ENCODE results near the gene PTK7. TPM values are rescaled to one million over a fixed set of nuclear protein-coding genes. Genes with fewer than 3 reads are reported as not detected.

Gene PTK7
- total RNA-seq, 1 experiment from 2014 or later, result 3.3 TPM

DNA sequence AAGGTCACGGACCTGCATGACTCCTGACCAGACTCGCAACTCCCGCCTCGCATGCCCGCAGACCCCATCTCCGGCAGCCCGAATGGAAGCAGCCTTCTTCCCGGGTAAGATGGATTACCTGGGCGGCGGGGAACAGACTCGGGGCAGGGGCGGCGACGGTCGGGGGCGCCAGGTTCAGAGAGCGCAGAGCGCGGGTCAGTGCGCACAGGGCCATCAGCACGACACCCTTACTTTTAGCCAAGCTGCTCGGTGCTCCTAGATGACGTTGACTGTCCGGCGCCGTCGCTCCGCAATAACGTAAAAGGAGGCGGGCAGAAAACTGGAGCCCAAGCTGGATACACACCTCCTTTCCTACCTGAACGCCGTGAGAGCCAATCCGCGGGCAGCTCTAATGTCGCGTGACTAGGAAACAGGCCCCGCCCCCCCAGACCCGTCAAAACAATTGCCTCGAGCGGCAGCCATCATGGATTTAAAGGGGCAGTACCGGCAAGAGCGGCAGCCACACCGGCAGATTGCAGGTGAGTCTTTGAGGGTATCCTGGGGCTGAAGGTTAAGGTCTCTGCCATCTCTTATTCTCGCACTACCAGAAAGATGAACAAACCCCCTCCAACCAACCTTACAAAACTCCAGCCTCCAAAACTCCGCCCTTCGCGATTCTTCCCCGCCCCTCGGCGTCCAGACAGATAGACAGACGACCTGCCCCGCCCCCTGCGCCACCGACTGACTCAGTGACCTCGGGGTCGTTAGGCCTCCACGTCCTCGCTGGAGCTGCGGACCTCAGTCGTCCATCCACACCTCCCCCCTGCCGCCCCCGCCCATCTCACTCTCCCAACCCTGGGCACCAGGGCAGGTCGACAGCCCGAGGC lies 16.7 kb upstream of the PTK7 start, which contains the start of the genes KLC4 and MRPL2:
Gene KLC4 (plus strand): TSS at position 464 of the 866 bp plus-strand sequence. CDS start 1,705 bp downstream, outside the sequence.
Gene MRPL2 (minus strand): TSS at position 267 of the 866 bp plus-strand sequence. CDS start 53 bp downstream, at position 214.
- no peaks in the 10 kb centered on the region for H3K27me3 ChIP-seq (ENCODE audit: low read length)
- H3K36me3 ChIP-seq (ENCODE audit: insufficient read depth, low read length), result 0 out of 2 replicates have a peak, but pooled peaks cover 5% of the 10 kb centered on the region
- H3K79me2 ChIP-seq (ENCODE audit: low read length), result peaks cover 27% of the 10 kb centered on the region
- H3K9me3 ChIP-seq (ENCODE audit: low read length), result no peaks in the 10 kb centered on the region
- peak within 1 kb of the TSS; percentile 97 for H3K4me3 ChIP-seq (ENCODE audit: low read length)
- H3K9me2 ChIP-seq (replicated peaks; ENCODE audit: insufficient read depth, low read length), result no peaks in the 10 kb centered on the region
- no peaks in the 10 kb centered on the region for H4K20me1 ChIP-seq (ENCODE audit: insufficient read depth, low read depth, low read length)
- peaks cover 22% of the 10 kb centered on the region for H3K4me1 ChIP-seq (ENCODE audit: low read length)
- peak within 1 kb of the TSS; percentile 98 for H3K4me2 ChIP-seq (ENCODE audit: low read depth, low read length, poor library complexity, severe bottlenecking)
- peak within 1 kb of the TSS; percentile 95 for H3K9ac ChIP-seq (ENCODE audit: low read length)
- peak within 1 kb of the TSS; percentile 92 for H2AFZ ChIP-seq (ENCODE audit: low read length)
- no peak within 1 kb of the TSS for H3K27ac ChIP-seq (ENCODE audit: low read length)
- DNase-seq, result peak; percentile 99

GRCh38 chr6:43060034-43060754 lies 15.9 kb upstream of the PTK7 start:
- H3K9me3 ChIP-seq (ENCODE audit: low read length), result no peaks in the 10 kb centered on the region
- peak overlapping the region; percentile 87 for H3K9ac ChIP-seq (ENCODE audit: low read length)
- peak overlapping the region; percentile 97 for H3K4me3 ChIP-seq (ENCODE audit: low read length)
- H3K36me3 ChIP-seq (ENCODE audit: insufficient read depth, low read length), result 0 out of 2 replicates have a peak, but pooled peaks cover 5% of the 10 kb centered on the region
- H3K27ac ChIP-seq (ENCODE audit: low read length), result no peak overlapping the region
- H3K79me2 ChIP-seq (ENCODE audit: low read length), result peaks cover 27% of the 10 kb centered on the region
- H3K27me3 ChIP-seq (ENCODE audit: low read length), result no peaks in the 10 kb centered on the region
- H3K9me2 ChIP-seq (replicated peaks; ENCODE audit: insufficient read depth, low read length), result no peaks in the 10 kb centered on the region
- H3K4me1 ChIP-seq (ENCODE audit: low read length), result peaks cover 22% of the 10 kb centered on the region
- peak overlapping the region; percentile 92 for H2AFZ ChIP-seq (ENCODE audit: low read length)
- DNase-seq, result no peak
- peak overlapping the region; percentile 98 for H3K4me2 ChIP-seq (ENCODE audit: low read depth, low read length, poor library complexity, severe bottlenecking)
- no peaks in the 10 kb centered on the region for H4K20me1 ChIP-seq (ENCODE audit: insufficient read depth, low read depth, low read length)

DNA sequence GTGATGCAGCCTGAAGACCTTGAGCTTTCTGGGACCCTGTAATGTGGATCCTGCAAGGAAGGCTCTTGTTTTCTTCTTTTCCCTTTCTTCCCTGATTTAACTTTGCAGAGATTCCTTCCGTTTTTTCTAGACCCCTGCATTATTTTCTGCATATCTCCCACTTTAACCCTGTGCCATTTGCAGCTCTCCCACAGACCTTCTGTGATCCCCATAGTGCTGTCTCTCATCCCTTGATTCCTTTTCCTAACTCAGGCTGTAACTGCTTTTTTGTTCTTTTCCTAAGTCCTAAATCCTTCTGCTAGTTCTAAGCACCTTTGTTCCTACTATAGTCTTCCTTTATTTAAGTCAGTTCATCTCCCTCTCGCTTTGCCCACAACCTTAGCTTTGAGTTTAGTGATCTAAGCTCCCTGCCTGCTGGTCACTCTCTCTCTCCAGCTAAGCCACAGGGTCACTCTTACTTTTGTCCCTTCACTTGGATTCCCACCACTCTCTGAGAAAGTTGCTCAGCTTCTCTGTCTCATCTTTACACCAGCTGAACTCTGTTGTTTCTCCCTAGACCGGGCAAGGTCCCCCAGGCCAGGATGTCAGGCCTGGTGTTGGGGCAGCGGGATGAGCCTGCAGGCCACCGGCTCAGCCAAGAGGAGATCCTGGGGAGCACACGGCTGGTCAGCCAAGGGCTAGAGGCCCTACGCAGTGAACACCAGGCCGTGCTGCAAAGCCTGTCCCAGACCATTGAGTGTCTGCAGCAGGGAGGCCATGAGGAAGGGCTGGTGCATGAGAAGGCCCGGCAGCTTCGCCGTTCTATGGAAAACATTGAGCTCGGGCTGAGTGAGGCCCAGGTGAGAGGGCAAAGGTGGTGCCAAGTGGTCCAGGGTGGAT lies 15.1 kb upstream of the PTK7 start:
- H3K79me2 ChIP-seq (ENCODE audit: low read length), result peaks cover 27% of the 10 kb centered on the region
- no peak for DNase-seq
- no peaks in the 10 kb centered on the region for H3K9me3 ChIP-seq (ENCODE audit: low read length)
- H3K36me3 ChIP-seq (ENCODE audit: insufficient read depth, low read length), result 0 out of 2 replicates have a peak, but pooled peaks cover 2% of the 10 kb centered on the region
- H3K27me3 ChIP-seq (ENCODE audit: low read length), result no peaks in the 10 kb centered on the region
- H3K27ac ChIP-seq (ENCODE audit: low read length), result no peak overlapping the region
- no peak overlapping the region for H2AFZ ChIP-seq (ENCODE audit: low read length)
- H3K9me2 ChIP-seq (replicated peaks; ENCODE audit: insufficient read depth, low read length), result no peaks in the 10 kb centered on the region
- no peaks in the 10 kb centered on the region for H4K20me1 ChIP-seq (ENCODE audit: insufficient read depth, low read depth, low read length)
- H3K9ac ChIP-seq (ENCODE audit: low read length), result peak overlapping the region; percentile 87
- H3K4me3 ChIP-seq (ENCODE audit: low read length), result peak overlapping the region; percentile 97; the same call in 1 of the 2 replicates
- H3K4me2 ChIP-seq (ENCODE audit: low read depth, low read length, poor library complexity, severe bottlenecking), result peak overlapping the region; percentile 98
- peaks cover 22% of the 10 kb centered on the region for H3K4me1 ChIP-seq (ENCODE audit: low read length)

GRCh38 chr6:43061861-43062260 lies 14.3 kb upstream of the PTK7 start:
- peaks cover 27% of the 10 kb centered on the region for H3K79me2 ChIP-seq (ENCODE audit: low read length)
- DNase-seq, result no peak
- H3K4me2 ChIP-seq (ENCODE audit: low read depth, low read length, poor library complexity, severe bottlenecking), result no peak overlapping the region
- H3K9ac ChIP-seq (ENCODE audit: low read length), result no peak overlapping the region
- H3K36me3 ChIP-seq (ENCODE audit: insufficient read depth, low read length), result no peaks in the 10 kb centered on the region
- no peaks in the 10 kb centered on the region for H4K20me1 ChIP-seq (ENCODE audit: insufficient read depth, low read depth, low read length)
- H2AFZ ChIP-seq (ENCODE audit: low read length), result no peak overlapping the region
- no peak overlapping the region for H3K27ac ChIP-seq (ENCODE audit: low read length)
- H3K27me3 ChIP-seq (ENCODE audit: low read length), result no peaks in the 10 kb centered on the region
- peaks cover 22% of the 10 kb centered on the region for H3K4me1 ChIP-seq (ENCODE audit: low read length)
- H3K9me3 ChIP-seq (ENCODE audit: low read length), result no peaks in the 10 kb centered on the region
- no peaks in the 10 kb centered on the region for H3K9me2 ChIP-seq (replicated peaks; ENCODE audit: insufficient read depth, low read length)
- H3K4me3 ChIP-seq (ENCODE audit: low read length), result no peak overlapping the region

DNA sequence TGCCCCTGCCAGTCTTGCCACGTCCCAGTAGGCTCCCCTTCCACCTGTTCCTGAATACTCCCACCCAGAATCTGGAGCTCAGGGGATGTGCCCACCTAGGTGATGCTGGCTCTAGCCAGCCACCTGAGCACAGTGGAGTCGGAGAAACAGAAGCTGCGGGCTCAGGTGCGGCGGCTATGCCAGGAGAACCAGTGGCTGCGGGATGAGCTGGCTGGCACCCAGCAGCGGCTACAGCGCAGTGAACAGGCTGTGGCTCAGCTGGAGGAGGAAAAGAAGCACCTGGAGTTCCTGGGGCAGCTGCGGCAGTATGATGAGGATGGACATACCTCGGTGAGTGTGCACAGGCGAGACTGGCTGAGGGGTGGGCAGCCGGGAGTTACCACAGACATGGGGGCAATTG lies 13.3 kb upstream of the PTK7 start:
- Histone ChIP-seq H3K9me2 (replicated peaks; ENCODE audit: insufficient read depth, low read length) (no peaks in the 10 kb centered on the region), H3K9ac (ENCODE audit: low read length) (no peak overlapping the region), H3K27ac (ENCODE audit: low read length) (no peak overlapping the region), H3K4me3 (ENCODE audit: low read length) (no peak overlapping the region), H3K36me3 (ENCODE audit: insufficient read depth, low read length) (no peaks in the 10 kb centered on the region), H3K9me3 (ENCODE audit: low read length) (no peaks in the 10 kb centered on the region), H3K27me3 (ENCODE audit: low read length) (no peaks in the 10 kb centered on the region), H3K4me1 (ENCODE audit: low read length) (peaks cover 20% of the 10 kb centered on the region), H2AFZ (ENCODE audit: low read length) (no peak overlapping the region), H3K79me2 (ENCODE audit: low read length) (peaks cover 22% of the 10 kb centered on the region), H3K4me2 (ENCODE audit: low read depth, low read length, poor library complexity, severe bottlenecking) (no peak overlapping the region), H4K20me1 (ENCODE audit: insufficient read depth, low read depth, low read length) (no peaks in the 10 kb centered on the region)
- no peak for DNase-seq

DNA sequence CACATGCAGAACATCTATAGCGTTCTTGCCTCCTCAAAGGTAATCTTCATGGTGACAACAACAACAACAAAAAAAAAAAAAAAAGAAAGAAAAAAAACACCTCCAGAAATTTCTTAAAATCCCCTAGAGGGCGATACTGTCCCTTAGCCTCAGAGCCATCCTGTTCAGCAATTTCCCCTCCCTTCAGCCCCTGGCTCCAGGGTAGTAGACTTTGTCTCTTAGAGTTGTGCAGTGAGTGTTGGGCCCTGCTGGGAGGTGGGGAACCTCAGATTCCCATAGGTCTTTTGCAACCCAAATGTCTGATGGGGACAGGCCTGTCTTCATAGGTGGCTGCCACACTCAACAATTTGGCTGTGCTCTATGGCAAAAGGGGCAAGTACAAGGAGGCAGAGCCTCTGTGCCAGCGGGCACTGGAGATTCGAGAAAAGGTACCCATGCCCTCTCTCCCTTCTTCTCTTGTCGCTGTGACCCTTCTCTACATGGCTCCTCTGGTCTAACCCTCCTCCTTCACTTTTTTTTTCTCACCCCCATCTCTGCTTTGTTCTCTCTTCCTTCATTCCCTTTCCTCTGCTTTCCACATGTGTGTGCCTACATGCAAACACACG lies 6.0 kb upstream of the PTK7 start:
- Histone ChIP-seq H3K4me2 (ENCODE audit: low read depth, low read length, poor library complexity, severe bottlenecking) (no peak overlapping the region), H3K27me3 (ENCODE audit: low read length) (no peaks in the 10 kb centered on the region), H3K9ac (ENCODE audit: low read length) (no peak overlapping the region), H2AFZ (ENCODE audit: low read length) (no peak overlapping the region), H4K20me1 (ENCODE audit: insufficient read depth, low read depth, low read length) (no peaks in the 10 kb centered on the region), H3K9me3 (ENCODE audit: low read length) (no peaks in the 10 kb centered on the region), H3K79me2 (ENCODE audit: low read length) (no peaks in the 10 kb centered on the region), H3K27ac (ENCODE audit: low read length) (no peak overlapping the region), H3K36me3 (ENCODE audit: insufficient read depth, low read length) (no peaks in the 10 kb centered on the region; the same call in 1 of the 2 replicates), H3K4me1 (ENCODE audit: low read length) (peaks cover 12% of the 10 kb centered on the region), H3K9me2 (replicated peaks; ENCODE audit: insufficient read depth, low read length) (no peaks in the 10 kb centered on the region), H3K4me3 (ENCODE audit: low read length) (no peak overlapping the region)
- DNase-seq, result peak; percentile 88

GRCh38 chr6:43074847-43075669 lies 1.1 kb upstream of the PTK7 start:
- no peaks in the 10 kb centered on the region for H3K9me3 ChIP-seq (ENCODE audit: low read length)
- no peak overlapping the region for H2AFZ ChIP-seq (ENCODE audit: low read length)
- no peaks in the 10 kb centered on the region for H3K27me3 ChIP-seq (ENCODE audit: low read length)
- no peaks in the 10 kb centered on the region for H3K79me2 ChIP-seq (ENCODE audit: low read length)
- no peak overlapping the region for H3K27ac ChIP-seq (ENCODE audit: low read length)
- DNase-seq, result no peak
- H3K36me3 ChIP-seq (ENCODE audit: insufficient read depth, low read length), result no peaks in the 10 kb centered on the region; the same call in 1 of the 2 replicates
- no peak overlapping the region for H3K4me3 ChIP-seq (ENCODE audit: low read length)
- no peaks in the 10 kb centered on the region for H3K9me2 ChIP-seq (replicated peaks; ENCODE audit: insufficient read depth, low read length)
- 0 out of 2 replicates have a peak, but pooled peaks cover 4% of the 10 kb centered on the region for H4K20me1 ChIP-seq (ENCODE audit: insufficient read depth, low read depth, low read length)
- peak overlapping the region; percentile 64 for H3K4me2 ChIP-seq (ENCODE audit: low read depth, low read length, poor library complexity, severe bottlenecking)
- no peak overlapping the region for H3K9ac ChIP-seq (ENCODE audit: low read length)
- H3K4me1 ChIP-seq (ENCODE audit: low read length), result peaks cover 18% of the 10 kb centered on the region
